Keratinocyte (primary cell): ENCODE results near the gene CNOT6. TPM values are rescaled to one million over a fixed set of nuclear protein-coding genes. Genes with fewer than 3 reads are reported as not detected.

Experiments
- DNase-seq: peaks from one replicate; pipeline ENCODE4 v3.0.0-alpha.2; 2011; ENCODE audit warnings: low read depth, missing footprints, low spot score
- FAIRE-seq: peaks from 2 replicates; lab custom pipeline; 2011; peaks lifted over from hg19 to GRCh38; lab: Jason Lieb, UNC
- H2AFZ ChIP-seq: 2 replicates; pipeline ENCODE4 v1.6.0; 2012; ENCODE audit warnings: low read length, control low read depth, inconsistent platforms; ENCODE audit not compliant: control insufficient read depth
- H3K27ac ChIP-seq: 2 replicates; pipeline ENCODE4 v1.5.1; 2011; ENCODE audit warnings: low read length; ENCODE audit not compliant: control insufficient read depth, insufficient read depth
- H3K27me3 ChIP-seq: 3 replicates; pipeline ENCODE4 v1.6.0; 2011; ENCODE audit warnings: low read length; ENCODE audit not compliant: control insufficient read depth, insufficient read depth; ENCODE audit errors: extremely low read depth
- H3K36me3 ChIP-seq, 2 experiments: 2 replicates in 1 of 2; 3 replicates in 1 of 2; pipeline ENCODE4 v1.5.1; 2011; ENCODE audit warnings: low read length in 2 of 2, mild to moderate bottlenecking in 1 of 2; ENCODE audit not compliant: control insufficient read depth in 2 of 2, insufficient read depth in 2 of 2; ENCODE audit errors: extremely low read depth in 1 of 2
- H3K4me1 ChIP-seq: 3 replicates; pipeline ENCODE4 v1.5.1; 2011; ENCODE audit warnings: low read length; ENCODE audit not compliant: control insufficient read depth, insufficient read depth; ENCODE audit errors: extremely low read depth
- H3K4me2 ChIP-seq: 3 replicates; pipeline ENCODE4 v1.6.0; 2011; ENCODE audit warnings: low read depth, low read length; ENCODE audit not compliant: control insufficient read depth, insufficient read depth; ENCODE audit errors: extremely low read depth
- H3K4me3 ChIP-seq, 3 experiments: fragments of 200-600 bp in 1 of 3; sonication (generic) in 1 of 3; 2 replicates in 2 of 3; 3 replicates in 1 of 3; pipeline ENCODE4 v1.5.1; 2011 to 2016; ENCODE audit warnings: low read length in 3 of 3, mild to moderate bottlenecking in 3 of 3, control low read depth in 2 of 3, inconsistent platforms in 1 of 3, low read depth in 1 of 3, mixed read lengths in 1 of 3, mixed run types in 1 of 3, moderate library complexity in 1 of 3; ENCODE audit not compliant: control insufficient read depth in 2 of 3, insufficient read depth in 2 of 3; ENCODE audit errors: extremely low read depth in 1 of 3
- H3K79me2 ChIP-seq: 2 replicates; pipeline ENCODE4 v1.6.0; 2012; ENCODE audit warnings: low read length; ENCODE audit not compliant: control insufficient read depth, insufficient read depth
- H3K9ac ChIP-seq: 3 replicates; pipeline ENCODE4 v1.6.0; 2011; ENCODE audit warnings: low read length; ENCODE audit not compliant: control insufficient read depth, insufficient read depth; ENCODE audit errors: extremely low read depth
- H3K9me1 ChIP-seq: 3 replicates; pipeline ENCODE4 v1.6.0; 2011; ENCODE audit warnings: low read length; ENCODE audit not compliant: control insufficient read depth, insufficient read depth; ENCODE audit errors: extremely low read depth
- H3K9me3 ChIP-seq: 2 replicates; pipeline ENCODE4 v1.5.1; 2012; ENCODE audit warnings: low read depth, low read length; ENCODE audit not compliant: control insufficient read depth
- H4K20me1 ChIP-seq: 3 replicates; pipeline ENCODE4 v1.6.0; 2011; ENCODE audit warnings: low read length; ENCODE audit not compliant: control insufficient read depth, insufficient read depth; ENCODE audit errors: extremely low read depth
- EZH2 ChIP-seq: IDR thresholded peaks from one replicate; pipeline ENCODE4 v1.6.1; 2012; ENCODE audit warnings: inconsistent platforms, mild to moderate bottlenecking, low read length, moderate library complexity
- dilution Hi-C: fragments of 300-500 bp; cut with MboI; formaldehyde crosslinking; loops from one replicate; pipeline ENCODE4 v1.7.0; 2020; ENCODE audit warnings: low sequenced_read_pairs; ENCODE audit not compliant: extremely low pct_ligation_motif_present
- polyA minus RNA-seq, 3 experiments: library from RNA; depleted of rRNA, polyadenylated mRNA; stranded (reverse); fragments of >200 nt; gene quantifications; 1 replicate in 1 of 3; 2 replicates in 1 of 3; 3 replicates in 1 of 3; pipeline ENCODE4 v1.2.3, GENCODE V29; 2011
- polyA plus RNA-seq, 5 experiments: library from polyadenylated mRNA; depleted of rRNA in 3 of 5; stranded (reverse) in 3 of 5; stranded (forward) in 1 of 5; unstranded in 1 of 5; fragments of >200 nt; gene quantifications; 1 replicate in 1 of 5; 2 replicates in 3 of 5; 3 replicates in 1 of 5; pipeline versions ENCODE4 v1.2.1 to v1.2.3, GENCODE V29; 2011 to 2012; ENCODE audit warnings: missing spikeins in 2 of 5, low read depth in 1 of 5, low replicate concordance in 1 of 5
- TF ChIP-seq, protein P1 (sequence below), 3 experiments: IDR thresholded peaks in 1 of 3; conservative IDR thresholded peaks in 1 of 3; optimal IDR thresholded peaks in 1 of 3; 2 replicates in 2 of 3; 3 replicates in 1 of 3; pipeline versions ENCODE3 to v1.5.1; 2011; ENCODE audit warnings: low read length in 3 of 3, mild to moderate bottlenecking in 3 of 3, moderate library complexity in 2 of 3, control low read depth in 1 of 3, inconsistent platforms in 1 of 3; ENCODE audit not compliant: insufficient read depth in 2 of 3; ENCODE audit errors: extremely low read depth in 1 of 3

Gene CNOT6
- polyA plus RNA-seq (15.6 to 29.7 TPM (median 19.4 TPM) in 3 replicates), polyA minus RNA-seq (14.5 to 37.2 TPM (median 15.3 TPM) in 3 replicates)
- polyA plus RNA-seq (2011; ENCODE audit: low read depth) = 31.6 TPM
- 15.5 and 28.5 TPM in 2 replicates for polyA plus RNA-seq (2011; cell fraction: cytosol; rRNA removed)
- 13.1 and 19.1 TPM in 2 replicates for polyA plus RNA-seq (2011; cell fraction: nucleus; rRNA removed)
- polyA plus RNA-seq (2012; ENCODE audit: low replicate concordance) = 15.2 and 23.1 TPM in 2 replicates
- 15.2 TPM for polyA minus RNA-seq (2011; cell fraction: cytosol; rRNA and poly(A)+ RNA removed)
- polyA minus RNA-seq (2011; cell fraction: nucleus; rRNA and poly(A)+ RNA removed) = 11.9 and 26.8 TPM in 2 replicates

DNA sequence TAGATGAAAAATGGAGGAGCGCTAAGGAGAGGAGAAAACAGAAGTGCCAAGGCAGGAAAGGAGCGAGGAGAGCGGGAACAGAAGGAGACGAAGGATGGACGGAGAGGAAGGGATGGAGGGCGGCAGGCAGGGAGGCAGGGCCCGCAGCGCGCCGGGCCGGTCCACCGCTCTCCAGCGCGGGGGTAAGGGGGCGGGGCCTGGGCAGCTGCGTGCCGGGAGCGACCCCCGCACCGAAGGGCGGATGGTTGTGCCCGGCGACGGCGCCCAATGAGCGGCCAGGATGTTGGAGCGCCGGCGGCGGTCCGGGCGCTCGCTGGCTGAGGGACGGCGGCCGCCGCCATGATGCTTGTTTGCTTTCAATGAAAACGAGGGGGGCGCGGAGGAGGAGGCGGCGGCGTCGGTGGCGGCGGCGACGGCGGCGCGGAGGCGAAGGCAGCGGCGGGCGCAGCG, at the start of gene CNOT6:
Gene CNOT6 (plus strand): TSS at position 320 of the 450 bp plus-strand sequence. CDS start 34,898 bp downstream, outside the sequence.
- H3K9ac ChIP-seq = peak within 1 kb of the TSS; percentile 88
- H3K9me3 ChIP-seq = no peaks in the 10 kb centered on the region
- H3K27me3 ChIP-seq = no peaks in the 10 kb centered on the region
- peak within 1 kb of the TSS; percentile 73 for H3K27ac ChIP-seq
- dilution Hi-C loops = no loop called here
- H4K20me1 ChIP-seq = no peaks in the 10 kb centered on the region
- peaks cover 1 to 4% of the 10 kb centered on the region in 2 experiments for H3K36me3 ChIP-seq
- H3K9me1 ChIP-seq = peaks cover 3% of the 10 kb centered on the region
- H3K79me2 ChIP-seq = peaks cover 45% of the 10 kb centered on the region
- no peak for TF ChIP-seq EZH2
- TF ChIP-seq, protein P1, sequence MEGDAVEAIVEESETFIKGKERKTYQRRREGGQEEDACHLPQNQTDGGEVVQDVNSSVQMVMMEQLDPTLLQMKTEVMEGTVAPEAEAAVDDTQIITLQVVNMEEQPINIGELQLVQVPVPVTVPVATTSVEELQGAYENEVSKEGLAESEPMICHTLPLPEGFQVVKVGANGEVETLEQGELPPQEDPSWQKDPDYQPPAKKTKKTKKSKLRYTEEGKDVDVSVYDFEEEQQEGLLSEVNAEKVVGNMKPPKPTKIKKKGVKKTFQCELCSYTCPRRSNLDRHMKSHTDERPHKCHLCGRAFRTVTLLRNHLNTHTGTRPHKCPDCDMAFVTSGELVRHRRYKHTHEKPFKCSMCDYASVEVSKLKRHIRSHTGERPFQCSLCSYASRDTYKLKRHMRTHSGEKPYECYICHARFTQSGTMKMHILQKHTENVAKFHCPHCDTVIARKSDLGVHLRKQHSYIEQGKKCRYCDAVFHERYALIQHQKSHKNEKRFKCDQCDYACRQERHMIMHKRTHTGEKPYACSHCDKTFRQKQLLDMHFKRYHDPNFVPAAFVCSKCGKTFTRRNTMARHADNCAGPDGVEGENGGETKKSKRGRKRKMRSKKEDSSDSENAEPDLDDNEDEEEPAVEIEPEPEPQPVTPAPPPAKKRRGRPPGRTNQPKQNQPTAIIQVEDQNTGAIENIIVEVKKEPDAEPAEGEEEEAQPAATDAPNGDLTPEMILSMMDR (optimal IDR thresholded peaks at IDR 0.05 in 1 of 3, IDR thresholded peaks at IDR 0.05 in 1 of 3, conservative IDR thresholded peaks at IDR 0.05 in 1 of 3; ENCODE audit: extremely low read depth in 1 of 3, insufficient read depth in 2 of 3, low read length in 3 of 3) = no peak
- peaks cover 25% of the 10 kb centered on the region for H3K4me1 ChIP-seq
- DNase-seq = peak; percentile 41
- H3K4me3 ChIP-seq = peak within 1 kb of the TSS; percentile 69 to 86 (median 70)
- peak within 1 kb of the TSS; percentile 84 for H3K4me2 ChIP-seq
- H2AFZ ChIP-seq = peak within 1 kb of the TSS; percentile 72
- no peak for FAIRE-seq

DNA sequence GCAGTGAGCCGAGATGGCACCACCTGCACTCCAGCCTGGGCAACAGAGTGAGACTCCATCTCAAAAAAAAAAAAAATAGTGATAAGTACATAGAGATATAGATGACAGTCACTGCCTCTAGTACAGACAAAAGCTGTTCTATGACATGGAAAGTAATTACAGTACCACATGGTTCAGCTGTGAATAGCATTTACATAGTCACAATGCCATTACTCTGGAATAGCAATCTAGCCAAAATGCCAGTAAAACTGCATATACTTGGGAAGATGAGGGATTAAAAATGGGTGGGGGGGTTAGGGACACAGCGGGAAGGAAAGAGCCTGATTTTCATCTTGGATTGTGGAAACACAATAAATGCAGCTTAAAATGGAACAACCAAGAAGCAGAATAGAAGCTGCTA, 39.4 kb upstream of the CNOT6 start:
- dilution Hi-C loops = no loop called here
- Histone ChIP-seq H3K4me1 (no peaks in the 10 kb centered on the region), H3K9me1 (no peaks in the 10 kb centered on the region), H3K79me2 (no peaks in the 10 kb centered on the region), H3K4me3 (no peak overlapping the region), H4K20me1 (no peaks in the 10 kb centered on the region), H2AFZ (no peak overlapping the region), H3K9me3 (no peaks in the 10 kb centered on the region), H3K27ac (no peak overlapping the region), H3K36me3 (no peaks in the 10 kb centered on the region), H3K27me3 (no peaks in the 10 kb centered on the region), H3K4me2 (no peak overlapping the region), H3K9ac (no peak overlapping the region)
- FAIRE-seq (no peak), DNase-seq (no peak)
- TF ChIP-seq, protein P1 (optimal IDR thresholded peaks at IDR 0.05 in 1 of 3, IDR thresholded peaks at IDR 0.05 in 1 of 3, conservative IDR thresholded peaks at IDR 0.05 in 1 of 3; ENCODE audit: extremely low read depth in 1 of 3, insufficient read depth in 2 of 3, low read length in 3 of 3) = no peak
- no peak for TF ChIP-seq EZH2
